ENCODE results near the gene LCN9.

The LCN9 gene

GRCh38 chr9:135706288-135706687, 43.2 kb downstream of the LCN9 start:
- H3K4me3 ChIP-seq (ENCODE audit: control insufficient read depth, low read depth, low read length), result no peak overlapping the region
- no peak for DNase-seq (ENCODE audit: low read depth)
- no peak for TF ChIP-seq CTCF (conservative IDR thresholded peaks at IDR 0.05; ENCODE audit: control insufficient read depth, insufficient read depth, low read depth, low read length)

GRCh38 chr9:135707252-135708138, 44.4 kb downstream of the LCN9 start:
- H3K4me3 ChIP-seq (ENCODE audit: control insufficient read depth, low read depth, low read length), result no peak overlapping the region
- no peak for TF ChIP-seq CTCF (conservative IDR thresholded peaks at IDR 0.05; ENCODE audit: control insufficient read depth, insufficient read depth, low read depth, low read length)
- no peak for DNase-seq (ENCODE audit: low read depth)

GRCh38 chr9:135708164-135708563, 45.1 kb downstream of the LCN9 start:
- H3K4me3 ChIP-seq (ENCODE audit: control insufficient read depth, low read depth, low read length), result no peak overlapping the region
- no peak for TF ChIP-seq CTCF (conservative IDR thresholded peaks at IDR 0.05; ENCODE audit: control insufficient read depth, insufficient read depth, low read depth, low read length)
- no peak for DNase-seq (ENCODE audit: low read depth)

- no peak overlapping the region for H3K4me3 ChIP-seq (ENCODE audit: control insufficient read depth, low read depth, low read length)
- TF ChIP-seq CTCF (conservative IDR thresholded peaks at IDR 0.05; ENCODE audit: control insufficient read depth, insufficient read depth, low read depth, low read length), result no peak
- DNase-seq (ENCODE audit: low read depth), result no peak
Measured at GRCh38 chr9:135711391-135711790, 48.3 kb downstream of the LCN9 start.

GRCh38 chr9:135711881-135712280, 48.8 kb downstream of the LCN9 start:
- no peak for DNase-seq (ENCODE audit: low read depth)
- H3K4me3 ChIP-seq (ENCODE audit: control insufficient read depth, low read depth, low read length), result no peak overlapping the region
- no peak for TF ChIP-seq CTCF (conservative IDR thresholded peaks at IDR 0.05; ENCODE audit: control insufficient read depth, insufficient read depth, low read depth, low read length)

- no peak for DNase-seq (ENCODE audit: low read depth)
- no peak overlapping the region for H3K4me3 ChIP-seq (ENCODE audit: control insufficient read depth, low read depth, low read length)
- no peak for TF ChIP-seq CTCF (conservative IDR thresholded peaks at IDR 0.05; ENCODE audit: control insufficient read depth, insufficient read depth, low read depth, low read length)
Measured at GRCh38 chr9:135712613-135713295, 49.6 kb downstream of the LCN9 start.

Data from fibroblast of mammary gland (primary cell).